Loucy (cell line): ENCODE measurements around the gene AP5B1.

ENCODE experiments used
- H2AFZ ChIP-seq: fragments of 200-600 bp; sonication (generic); 2 replicates; pipeline ENCODE4 v1.6.0; 2016; ENCODE audit warnings: antibody characterized with exemption, mild to moderate bottlenecking, low read length, moderate library complexity
- H3F3A ChIP-seq: fragments of 200-600 bp; 2 replicates; pipeline ENCODE4 v1.6.0; 2016; ENCODE audit warnings: antibody characterized with exemption, low read depth, mild to moderate bottlenecking
- H3K27me3 ChIP-seq: fragments of 200-600 bp; sonication (generic); 2 replicates; pipeline ENCODE4 v1.6.1; 2014; ENCODE audit warnings: low read length, mild to moderate bottlenecking; ENCODE audit not compliant: insufficient read depth, poor library complexity, severe bottlenecking
- H3K36me3 ChIP-seq: fragments of 200-600 bp; sonication (generic); 2 replicates; pipeline ENCODE4 v1.6.1; 2016; ENCODE audit warnings: low read length; ENCODE audit not compliant: insufficient read depth
- H3K4me1 ChIP-seq: fragments of 200-600 bp; sonication (generic); 2 replicates; pipeline ENCODE4 v1.5.1; 2014; ENCODE audit warnings: low read length, mild to moderate bottlenecking; ENCODE audit not compliant: insufficient read depth, poor library complexity, severe bottlenecking
- H3K4me2 ChIP-seq: fragments of 200-600 bp; sonication (generic); 2 replicates; pipeline ENCODE4 v1.6.0; 2014; ENCODE audit warnings: antibody characterized with exemption, low read length, low read depth, mild to moderate bottlenecking; ENCODE audit not compliant: poor library complexity, severe bottlenecking
- H3K4me3 ChIP-seq: fragments of 200-600 bp; sonication (generic); 2 replicates; pipeline ENCODE4 v1.5.1; 2014; ENCODE audit warnings: low read length, mild to moderate bottlenecking, mixed read lengths; ENCODE audit not compliant: poor library complexity, severe bottlenecking
- H3K79me2 ChIP-seq: fragments of 200-600 bp; sonication (generic); 2 replicates; pipeline ENCODE4 v1.6.1; 2014; ENCODE audit warnings: low read length; ENCODE audit not compliant: insufficient read depth
- H3K9ac ChIP-seq: fragments of 200-600 bp; sonication (generic); 2 replicates; pipeline ENCODE4 v1.6.0; 2014; ENCODE audit warnings: mild to moderate bottlenecking, low read depth, low read length, moderate library complexity; ENCODE audit not compliant: poor library complexity, severe bottlenecking
- H3K9me2 ChIP-seq: fragments of 200-600 bp; sonication (generic); replicated peaks from 2 replicates; pipeline ENCODE4 v1.6.1; 2016; ENCODE audit warnings: low read depth, low read length, mixed read lengths
- H3K9me3 ChIP-seq: fragments of 200-600 bp; sonication (generic); 2 replicates; pipeline ENCODE4 v1.6.1; 2014; ENCODE audit warnings: mild to moderate bottlenecking, antibody characterized with exemption, low read length, low read depth; ENCODE audit not compliant: insufficient read depth
- H4K20me1 ChIP-seq: fragments of 200-600 bp; sonication (generic); 2 replicates; pipeline ENCODE4 v1.6.0; 2014; ENCODE audit warnings: antibody characterized with exemption, low read length, mild to moderate bottlenecking; ENCODE audit not compliant: insufficient read depth, poor library complexity, severe bottlenecking
- CTCF ChIP-seq: fragments of 200-600 bp; sonication (generic); conservative IDR thresholded peaks from 2 replicates; pipeline ENCODE4 v1.5.1; 2014; ENCODE audit warnings: mild to moderate bottlenecking, antibody characterized with exemption, low read length
- EZH2phosphoT487 ChIP-seq: fragments of 200-600 bp; IDR thresholded peaks from 2 replicates; pipeline ENCODE4 v1.6.1; 2018; ENCODE audit warnings: antibody characterized with exemption, mild to moderate bottlenecking, moderate library complexity, borderline replicate concordance

The AP5B1 gene

GRCh38 chr11:65774525-65775306, 6.1 kb downstream of the AP5B1 start:
- H3K4me2 ChIP-seq: no peak overlapping the region
- H3K9me2 ChIP-seq: no peaks in the 10 kb centered on the region
- TF ChIP-seq CTCF (no peak), EZH2phosphoT487 (no peak)
- H3K36me3 ChIP-seq: peaks cover 10% of the 10 kb centered on the region; the same call in 1 of the 2 replicates
- H3K4me3 ChIP-seq: no peak overlapping the region
- H3F3A ChIP-seq: no peaks in the 10 kb centered on the region
- H3K9me3 ChIP-seq: no peaks in the 10 kb centered on the region
- H3K79me2 ChIP-seq: peaks cover 30% of the 10 kb centered on the region
- peaks cover 28% of the 10 kb centered on the region for H4K20me1 ChIP-seq
- H3K27me3 ChIP-seq: no peaks in the 10 kb centered on the region
- no peak overlapping the region for H3K9ac ChIP-seq
- peaks cover 11% of the 10 kb centered on the region for H3K4me1 ChIP-seq
- no peak overlapping the region for H2AFZ ChIP-seq

- Histone ChIP-seq H3F3A (no peaks in the 10 kb centered on the region), H4K20me1 (peaks cover 20% of the 10 kb centered on the region), H3K4me3 (no peak overlapping the region), H3K79me2 (peaks cover 22% of the 10 kb centered on the region), H3K36me3 (peaks cover 10% of the 10 kb centered on the region; the same call in 1 of the 2 replicates), H3K4me1 (peaks cover 3% of the 10 kb centered on the region), H3K27me3 (no peaks in the 10 kb centered on the region), H2AFZ (no peak overlapping the region), H3K4me2 (no peak overlapping the region), H3K9me3 (no peaks in the 10 kb centered on the region), H3K9ac (no peak overlapping the region), H3K9me2 (no peaks in the 10 kb centered on the region)
- TF ChIP-seq CTCF (no peak; the same call in 1 of the 2 replicates), EZH2phosphoT487 (no peak)
These were observed 6.9 kb downstream of the AP5B1 start for GRCh38 chr11:65773784-65774411.

GRCh38 chr11:65771589-65772112, 9.1 kb downstream of the AP5B1 start:
- H3K27me3 ChIP-seq: no peaks in the 10 kb centered on the region
- H3F3A ChIP-seq: no peaks in the 10 kb centered on the region
- no peak overlapping the region for H3K9ac ChIP-seq

More at GRCh38 chr11:65771589-65772112, 9.1 kb downstream of the AP5B1 start:
- H3K9me3 ChIP-seq: no peaks in the 10 kb centered on the region
- H3K79me2 ChIP-seq: no peaks in the 10 kb centered on the region; the same call in 1 of the 2 replicates
- TF ChIP-seq CTCF: no peak
- no peak for TF ChIP-seq EZH2phosphoT487
- no peak overlapping the region for H3K4me2 ChIP-seq
- H3K9me2 ChIP-seq: no peaks in the 10 kb centered on the region
- no peak overlapping the region for H2AFZ ChIP-seq
- peaks cover 2% of the 10 kb centered on the region; the same call in 1 of the 2 replicates for H3K36me3 ChIP-seq
- H3K4me1 ChIP-seq: no peaks in the 10 kb centered on the region
- no peak overlapping the region for H3K4me3 ChIP-seq
- H4K20me1 ChIP-seq: peaks cover 1% of the 10 kb centered on the region
